Neuronal stem cell (in vitro differentiated cells): ENCODE measurements around the gene TMOD1.
"Not testable (repeated sequence)": the region's sequence is repeated elsewhere in the genome, so short reads cannot be mapped to it uniquely, and the experiment has no call there.

Source experiments
- DNase-seq: peaks from one replicate; pipeline ENCODE4 v3.0.0-alpha.2; 2013; ENCODE audit warnings: low spot score
- H2AFZ ChIP-seq: one replicate; pipeline ENCODE4 v1.6.1; 2013; ENCODE audit warnings: mild to moderate bottlenecking, low read length, inconsistent platforms
- H2AK5ac ChIP-seq: 2 replicates; pipeline ENCODE4 v1.6.1; 2013; ENCODE audit warnings: low read depth, mild to moderate bottlenecking, inconsistent platforms, low read length, moderate library complexity, mixed read lengths
- H2BK120ac ChIP-seq: 2 replicates; pipeline ENCODE4 v1.6.1; 2013; ENCODE audit warnings: low read depth, mild to moderate bottlenecking, inconsistent platforms, low read length, moderate library complexity, mixed read lengths
- H2BK12ac ChIP-seq: one replicate; pipeline ENCODE4 v1.6.1; 2013; ENCODE audit warnings: low read length, inconsistent platforms
- H2BK15ac ChIP-seq: 2 replicates; pipeline ENCODE4 v1.6.1; 2013; ENCODE audit warnings: mild to moderate bottlenecking, low read length, inconsistent platforms, mixed read lengths
- H2BK5ac ChIP-seq: one replicate; pipeline ENCODE4 v1.6.1; 2013; ENCODE audit warnings: inconsistent platforms, mild to moderate bottlenecking, low read length, moderate library complexity
- H3K14ac ChIP-seq: one replicate; pipeline ENCODE4 v1.6.1; 2013; ENCODE audit warnings: low read length, inconsistent platforms
- H3K18ac ChIP-seq: 2 replicates; pipeline ENCODE4 v1.6.1; 2013; ENCODE audit warnings: low read length, inconsistent platforms
- H3K23ac ChIP-seq: 2 replicates; pipeline ENCODE4 v1.6.1; 2013; ENCODE audit warnings: low read depth, mild to moderate bottlenecking, mixed read lengths, low read length, inconsistent platforms; ENCODE audit not compliant: poor library complexity
- H3K27ac ChIP-seq: replicated peaks from 3 replicates; pipeline ENCODE4 v1.5.1; 2013; ENCODE audit warnings: low read length, inconsistent platforms
- H3K27me3 ChIP-seq, 3 experiments: 2 replicates each; pipeline ENCODE4 v1.6.1; 2013; ENCODE audit warnings: low read length in 3 of 3, mild to moderate bottlenecking in 2 of 3, inconsistent platforms in 1 of 3, low read depth in 1 of 3, mixed read lengths in 1 of 3, moderate library complexity in 1 of 3; ENCODE audit not compliant: control insufficient read depth in 3 of 3, insufficient read depth in 3 of 3
- H3K36me3 ChIP-seq, 2 donors: replicated peaks in 1 of 2; 2 replicates each; pipeline ENCODE4 v1.6.1; 2013; ENCODE audit warnings: low read length in 2 of 2; ENCODE audit not compliant: control insufficient read depth in 2 of 2, insufficient read depth in 2 of 2
- H3K4ac ChIP-seq: 2 replicates; pipeline ENCODE4 v1.6.1; 2013; ENCODE audit warnings: inconsistent platforms, mild to moderate bottlenecking, low read length, moderate library complexity
- H3K4me1 ChIP-seq, 2 donors: 1 replicate in 1 of 2; 2 replicates in 1 of 2; pipeline ENCODE4 v1.6.1; 2013; ENCODE audit warnings: low read length in 2 of 2, low read depth in 1 of 2; ENCODE audit not compliant: control insufficient read depth in 2 of 2, insufficient read depth in 1 of 2
- H3K4me2 ChIP-seq: one replicate; pipeline ENCODE4 v1.6.1; 2013; ENCODE audit warnings: mild to moderate bottlenecking, low read length, inconsistent platforms; ENCODE audit not compliant: insufficient read depth, poor library complexity, severe bottlenecking
- H3K4me3 ChIP-seq, 2 donors: 2 replicates each; pipeline ENCODE4 v1.5.1; 2013; ENCODE audit warnings: low read length in 2 of 2, mild to moderate bottlenecking in 2 of 2, inconsistent platforms in 1 of 2, moderate library complexity in 1 of 2
- H3K79me1 ChIP-seq: one replicate; pipeline ENCODE4 v1.6.1; 2013; ENCODE audit warnings: low read depth, mild to moderate bottlenecking, inconsistent platforms, low read length, moderate library complexity
- H3K9ac ChIP-seq: one replicate; pipeline ENCODE4 v1.6.1; 2013; ENCODE audit warnings: mild to moderate bottlenecking, low read depth, low read length, inconsistent platforms; ENCODE audit not compliant: poor library complexity
- H3K9me3 ChIP-seq, 2 donors: replicated peaks in 1 of 2; 2 replicates each; pipeline versions ENCODE3 to v1.6.1; 2013; ENCODE audit warnings: low read length in 2 of 2, mild to moderate bottlenecking in 2 of 2, inconsistent platforms in 1 of 2, low read depth in 1 of 2, mixed read lengths in 1 of 2, moderate library complexity in 1 of 2; ENCODE audit not compliant: control insufficient read depth in 2 of 2, insufficient read depth in 1 of 2
- H4K8ac ChIP-seq: one replicate; pipeline ENCODE4 v1.6.1; 2013; ENCODE audit warnings: low read depth, mild to moderate bottlenecking, inconsistent platforms, low read length, moderate library complexity
- H4K91ac ChIP-seq: one replicate; pipeline ENCODE4 v1.6.1; 2013; ENCODE audit warnings: low read length, low read depth, mild to moderate bottlenecking, inconsistent platforms; ENCODE audit not compliant: poor library complexity
- WGBS, 2 donors: extraction: QIAGEN DNeasy Blood & Tissue Kit; methylation state at CpG; one replicate each; pipeline ENCODE4 v1.1.7; 2013; ENCODE audit warnings: missing lambda C conversion rate in 2 of 2, mixed read lengths in 1 of 2; ENCODE audit not compliant: insufficient read length in 2 of 2, insufficient replicate concordance in 1 of 2; ENCODE audit errors: extremely low coverage in 2 of 2; 5-methylcytosine and 5-hydroxymethylcytosine counted together

Gene TMOD1

GRCh38 chr9:97487107-97487506 lies 14.4 kb upstream of the TMOD1 start:
- no CpG with 5 or more reads among the region's 2 CpGs for WGBS, 2 donors
- H3K4ac ChIP-seq = no peak overlapping the region
- no peak overlapping the region for H3K9ac ChIP-seq
- no peaks in the 10 kb centered on the region for H3K79me1 ChIP-seq
- no peak overlapping the region for H2BK5ac ChIP-seq
- H3K4me2 ChIP-seq = no peak overlapping the region
- no peak overlapping the region for H4K8ac ChIP-seq
- H2BK120ac ChIP-seq = no peak overlapping the region
- no peak overlapping the region for H3K23ac ChIP-seq
- peaks cover 0 to 2% (median 0%) of the 10 kb centered on the region in 3 experiments for H3K27me3 ChIP-seq
- no peak overlapping the region for H2BK15ac ChIP-seq
- H3K18ac ChIP-seq = no peak overlapping the region
- H2AK5ac ChIP-seq = no peak overlapping the region
- no peak overlapping the region for H4K91ac ChIP-seq
- H3K27ac ChIP-seq = no peak overlapping the region
- peaks cover 0 to 4% of the 10 kb centered on the region in 2 donors for H3K9me3 ChIP-seq
- H3K4me1 ChIP-seq = no peaks in the 10 kb centered on the region
- no peak overlapping the region for H3K4me3 ChIP-seq
- no peaks in the 10 kb centered on the region for H3K36me3 ChIP-seq
- H2AFZ ChIP-seq = no peak overlapping the region
- no peak overlapping the region for H3K14ac ChIP-seq
- H2BK12ac ChIP-seq = no peak overlapping the region
- DNase-seq = no peak

GRCh38 chr9:97487861-97488260 lies 13.6 kb upstream of the TMOD1 start:
- WGBS, 2 donors = no CpG with 5 or more reads among the region's 1 CpG
- no peak overlapping the region for H3K4me3 ChIP-seq
- no peak overlapping the region for H3K23ac ChIP-seq
- no peak overlapping the region for H4K91ac ChIP-seq
- no peak overlapping the region for H2BK5ac ChIP-seq
- no peak overlapping the region for H3K4me2 ChIP-seq
- no peaks in the 10 kb centered on the region for H3K36me3 ChIP-seq
- H2BK120ac ChIP-seq = no peak overlapping the region
- no peak overlapping the region for H3K14ac ChIP-seq
- H3K4ac ChIP-seq = no peak overlapping the region
- H3K4me1 ChIP-seq = no peaks in the 10 kb centered on the region
- H3K27me3 ChIP-seq = peaks cover 0 to 2% (median 0%) of the 10 kb centered on the region in 3 experiments
- DNase-seq = no peak
- no peaks in the 10 kb centered on the region for H3K79me1 ChIP-seq
- no peak overlapping the region for H4K8ac ChIP-seq
- peaks cover 0 to 2% of the 10 kb centered on the region in 2 donors for H3K9me3 ChIP-seq
- H3K9ac ChIP-seq = no peak overlapping the region
- no peak overlapping the region for H2AK5ac ChIP-seq
- H3K18ac ChIP-seq = no peak overlapping the region
- H2BK12ac ChIP-seq = no peak overlapping the region
- no peak overlapping the region for H2AFZ ChIP-seq
- H2BK15ac ChIP-seq = no peak overlapping the region
- H3K27ac ChIP-seq = no peak overlapping the region

- H2BK12ac ChIP-seq = no peak overlapping the region
- H3K27me3 ChIP-seq = peaks cover 0 to 4% (median 0%) of the 10 kb centered on the region in 3 experiments
- H3K79me1 ChIP-seq = no peaks in the 10 kb centered on the region
- H3K4me2 ChIP-seq = no peak overlapping the region
- no peak overlapping the region for H3K27ac ChIP-seq
- H2AFZ ChIP-seq = no peak overlapping the region
- no peak overlapping the region for H2BK120ac ChIP-seq
- no peak overlapping the region for H3K23ac ChIP-seq
- H3K14ac ChIP-seq = no peak overlapping the region
- H3K36me3 ChIP-seq = no peaks in the 10 kb centered on the region
- H4K91ac ChIP-seq = no peak overlapping the region
- no peak for DNase-seq
- no peak overlapping the region for H2AK5ac ChIP-seq
- H3K4ac ChIP-seq = no peak overlapping the region
- no peak overlapping the region for H4K8ac ChIP-seq
- no peak overlapping the region for H3K9ac ChIP-seq
- H2BK15ac ChIP-seq = no peak overlapping the region
- WGBS, 2 donors = no CpG with 5 or more reads among the region's 1 CpG
- no peak overlapping the region for H3K4me3 ChIP-seq
- no peaks in the 10 kb centered on the region for H3K9me3 ChIP-seq
- H3K4me1 ChIP-seq = no peaks in the 10 kb centered on the region
- H3K18ac ChIP-seq = no peak overlapping the region
- H2BK5ac ChIP-seq = no peak overlapping the region
These were observed 10.1 kb upstream of the TMOD1 start for GRCh38 chr9:97491216-97491999.

- not testable (repeated sequence) for H3K27ac ChIP-seq, H3K23ac ChIP-seq, DNase-seq, H3K4me3 ChIP-seq, H2BK12ac ChIP-seq, H3K79me1 ChIP-seq, H2BK120ac ChIP-seq, H2BK5ac ChIP-seq, H3K4me1 ChIP-seq, H3K18ac ChIP-seq, H2AK5ac ChIP-seq, H3K4me2 ChIP-seq, H3K4ac ChIP-seq, H4K91ac ChIP-seq, H3K14ac ChIP-seq, H2AFZ ChIP-seq, H3K9me3 ChIP-seq, H3K36me3 ChIP-seq, H4K8ac ChIP-seq, H2BK15ac ChIP-seq, H3K9ac ChIP-seq
- 100% methylated on average over 2 of the region's 36 CpGs for WGBS, 2 donors
- H3K27me3 ChIP-seq = peaks cover 12 to 38% (median 22%) of the 10 kb centered on the region in 3 experiments
These were observed 3.7 kb upstream of the TMOD1 start for GRCh38 chr9:97497558-97498375.
